Measurements from ENCODE around the gene ZSCAN10. TPM values are rescaled to one million over a fixed set of nuclear protein-coding genes. Genes with fewer than 3 reads are reported as not detected.
"Not testable (repeated sequence)": the region's sequence is repeated elsewhere in the genome, so short reads cannot be mapped to it uniquely, and the experiment has no call there.

The ZSCAN10 gene
- total and polyA plus RNA-seq, 4 donors: not detected

- H3K4me3 ChIP-seq (ENCODE audit: low read depth, low read length): no peak overlapping the region
- H3K27me3 ChIP-seq (ENCODE audit: control insufficient read depth, insufficient read depth, low read length): no peaks in the 10 kb centered on the region
- WGBS (ENCODE audit: insufficient coverage): 96% methylated on average over 11 of the region's 11 CpGs
- H3K9me3 ChIP-seq (ENCODE audit: control insufficient read depth, insufficient read depth, low read length): no peaks in the 10 kb centered on the region
- no peaks in the 10 kb centered on the region for H3K4me1 ChIP-seq (ENCODE audit: control insufficient read depth, insufficient read depth, low read length)
- peaks cover 78% of the 10 kb centered on the region for H3K36me3 ChIP-seq (ENCODE audit: control insufficient read depth, insufficient read depth, low read length)
- H3K27ac ChIP-seq (ENCODE audit: low read depth, low read length): no peak overlapping the region
- no peak for DNase-seq (ENCODE audit: low read depth in 4 of 6, low spot score in 6 of 6)
Observed at GRCh38 chr16:3143189-3143588, 44.1 kb upstream of the ZSCAN10 start.

- H3K36me3 ChIP-seq (ENCODE audit: control insufficient read depth, insufficient read depth, low read length): peaks cover 82% of the 10 kb centered on the region
- H3K27me3 ChIP-seq (ENCODE audit: control insufficient read depth, insufficient read depth, low read length): no peaks in the 10 kb centered on the region
- H3K4me3 ChIP-seq (ENCODE audit: low read depth, low read length): no peak overlapping the region
- no peaks in the 10 kb centered on the region for H3K4me1 ChIP-seq (ENCODE audit: control insufficient read depth, insufficient read depth, low read length)
- no peaks in the 10 kb centered on the region for H3K9me3 ChIP-seq (ENCODE audit: control insufficient read depth, insufficient read depth, low read length)
- DNase-seq (ENCODE audit: low read depth in 4 of 6, low spot score in 6 of 6): no peak
- WGBS (ENCODE audit: insufficient coverage): 91% methylated on average over 12 of the region's 13 CpGs
- H3K27ac ChIP-seq (ENCODE audit: low read depth, low read length): no peak overlapping the region
Observed at GRCh38 chr16:3142770-3143169, 43.7 kb upstream of the ZSCAN10 start.

- no peaks in the 10 kb centered on the region for H3K27me3 ChIP-seq (ENCODE audit: control insufficient read depth, insufficient read depth, low read length)
- no peak for DNase-seq (ENCODE audit: low read depth in 4 of 6, low spot score in 6 of 6)
- H3K4me1 ChIP-seq (ENCODE audit: control insufficient read depth, insufficient read depth, low read length): no peaks in the 10 kb centered on the region
- no peak overlapping the region for H3K4me3 ChIP-seq (ENCODE audit: low read depth, low read length)
- H3K27ac ChIP-seq (ENCODE audit: low read depth, low read length): no peak overlapping the region
- H3K9me3 ChIP-seq (ENCODE audit: control insufficient read depth, insufficient read depth, low read length): no peaks in the 10 kb centered on the region
- peaks cover 86% of the 10 kb centered on the region for H3K36me3 ChIP-seq (ENCODE audit: control insufficient read depth, insufficient read depth, low read length)
- WGBS (ENCODE audit: insufficient coverage): 96% methylated on average over 22 of the region's 22 CpGs
Observed at GRCh38 chr16:3142327-3142726, 43.2 kb upstream of the ZSCAN10 start.

GRCh38 chr16:3141781-3142311 lies 42.8 kb upstream of the ZSCAN10 start:
- 93% methylated on average over 23 of the region's 23 CpGs for WGBS (ENCODE audit: insufficient coverage)
- Histone ChIP-seq H3K27me3 (ENCODE audit: control insufficient read depth, insufficient read depth, low read length) (no peaks in the 10 kb centered on the region), H3K9me3 (ENCODE audit: control insufficient read depth, insufficient read depth, low read length) (no peaks in the 10 kb centered on the region), H3K4me1 (ENCODE audit: control insufficient read depth, insufficient read depth, low read length) (no peaks in the 10 kb centered on the region), H3K36me3 (ENCODE audit: control insufficient read depth, insufficient read depth, low read length) (peaks cover 88% of the 10 kb centered on the region), H3K27ac (ENCODE audit: low read depth, low read length) (no peak overlapping the region), H3K4me3 (ENCODE audit: low read depth, low read length) (no peak overlapping the region)
- DNase-seq (ENCODE audit: low read depth in 4 of 6, low spot score in 6 of 6): no peak

GRCh38 chr16:3140603-3141427 lies 41.7 kb upstream of the ZSCAN10 start:
- Histone ChIP-seq H3K4me3 (ENCODE audit: low read depth, low read length) (no peak overlapping the region), H3K9me3 (ENCODE audit: control insufficient read depth, insufficient read depth, low read length) (no peaks in the 10 kb centered on the region), H3K27me3 (ENCODE audit: control insufficient read depth, insufficient read depth, low read length) (no peaks in the 10 kb centered on the region), H3K4me1 (ENCODE audit: control insufficient read depth, insufficient read depth, low read length) (peaks cover 5% of the 10 kb centered on the region), H3K27ac (ENCODE audit: low read depth, low read length) (no peak overlapping the region), H3K36me3 (ENCODE audit: control insufficient read depth, insufficient read depth, low read length) (peaks cover 86% of the 10 kb centered on the region)
- no peak for DNase-seq (ENCODE audit: low read depth in 4 of 6, low spot score in 6 of 6)
- 91% methylated on average over 69 of the region's 69 CpGs for WGBS (ENCODE audit: insufficient coverage)

- H3K27ac ChIP-seq (ENCODE audit: low read depth, low read length); H3K27me3 ChIP-seq (ENCODE audit: control insufficient read depth, insufficient read depth, low read length); H3K4me1 ChIP-seq (ENCODE audit: control insufficient read depth, insufficient read depth, low read length); H3K4me3 ChIP-seq (ENCODE audit: low read depth, low read length); H3K9me3 ChIP-seq (ENCODE audit: control insufficient read depth, insufficient read depth, low read length); DNase-seq (ENCODE audit: low read depth in 4 of 6, low spot score in 6 of 6): not testable (repeated sequence)
- WGBS (ENCODE audit: insufficient coverage): 96% methylated on average over 7 of the region's 9 CpGs
- H3K36me3 ChIP-seq (ENCODE audit: control insufficient read depth, insufficient read depth, low read length): peaks cover 78% of the 10 kb centered on the region
Observed at GRCh38 chr16:3139561-3139960, 40.5 kb upstream of the ZSCAN10 start.

GRCh38 chr16:3138823-3139426 lies 39.8 kb upstream of the ZSCAN10 start:
- Histone ChIP-seq H3K4me1 (ENCODE audit: control insufficient read depth, insufficient read depth, low read length) (peaks cover 6% of the 10 kb centered on the region), H3K27me3 (ENCODE audit: control insufficient read depth, insufficient read depth, low read length) (no peaks in the 10 kb centered on the region), H3K9me3 (ENCODE audit: control insufficient read depth, insufficient read depth, low read length) (no peaks in the 10 kb centered on the region), H3K4me3 (ENCODE audit: low read depth, low read length) (no peak overlapping the region), H3K36me3 (ENCODE audit: control insufficient read depth, insufficient read depth, low read length) (peaks cover 75% of the 10 kb centered on the region), H3K27ac (ENCODE audit: low read depth, low read length) (no peak overlapping the region)
- 93% methylated on average over 14 of the region's 14 CpGs for WGBS (ENCODE audit: insufficient coverage)
- no peak for DNase-seq (ENCODE audit: low read depth in 4 of 6, low spot score in 6 of 6)

GRCh38 chr16:3138342-3138741 lies 39.2 kb upstream of the ZSCAN10 start:
- Histone ChIP-seq H3K36me3 (ENCODE audit: control insufficient read depth, insufficient read depth, low read length) (peaks cover 69% of the 10 kb centered on the region), H3K4me1 (ENCODE audit: control insufficient read depth, insufficient read depth, low read length) (peaks cover 6% of the 10 kb centered on the region), H3K9me3 (ENCODE audit: control insufficient read depth, insufficient read depth, low read length) (no peaks in the 10 kb centered on the region), H3K27me3 (ENCODE audit: control insufficient read depth, insufficient read depth, low read length) (no peaks in the 10 kb centered on the region), H3K27ac (ENCODE audit: low read depth, low read length) (no peak overlapping the region), H3K4me3 (ENCODE audit: low read depth, low read length) (no peak overlapping the region)
- no peak for DNase-seq (ENCODE audit: low read depth in 4 of 6, low spot score in 6 of 6)
- WGBS (ENCODE audit: insufficient coverage): 90% methylated on average over 21 of the region's 21 CpGs

- H3K27me3 ChIP-seq (ENCODE audit: control insufficient read depth, insufficient read depth, low read length): no peaks in the 10 kb centered on the region
- no peaks in the 10 kb centered on the region for H3K9me3 ChIP-seq (ENCODE audit: control insufficient read depth, insufficient read depth, low read length)
- WGBS (ENCODE audit: insufficient coverage): 92% methylated on average over 13 of the region's 13 CpGs
- peaks cover 58% of the 10 kb centered on the region for H3K36me3 ChIP-seq (ENCODE audit: control insufficient read depth, insufficient read depth, low read length)
- no peak overlapping the region for H3K4me3 ChIP-seq (ENCODE audit: low read depth, low read length)
- DNase-seq (ENCODE audit: low read depth in 4 of 6, low spot score in 6 of 6): no peak
- no peak overlapping the region for H3K27ac ChIP-seq (ENCODE audit: low read depth, low read length)
- H3K4me1 ChIP-seq (ENCODE audit: control insufficient read depth, insufficient read depth, low read length): peaks cover 6% of the 10 kb centered on the region
Observed at GRCh38 chr16:3137267-3137666, 38.2 kb upstream of the ZSCAN10 start.
